NT2/D1 (cell line): ENCODE results near the gene ZFAND6.
"Not testable (repeated sequence)": the region's sequence is repeated elsewhere in the genome, so short reads cannot be mapped to it uniquely, and the experiment has no call there.

Experiments
- DNase-seq: peaks from one replicate; pipeline ENCODE4 v3.0.0-alpha.2; 2011; ENCODE audit warnings: low read depth, low spot score
- H3K27me3 ChIP-seq: 2 replicates; pipeline ENCODE4 v1.6.0; 2011; ENCODE audit warnings: mild to moderate bottlenecking; ENCODE audit not compliant: insufficient read length, insufficient read depth
- H3K36me3 ChIP-seq: 2 replicates; pipeline ENCODE4 v1.6.1; 2011; ENCODE audit warnings: mild to moderate bottlenecking, low read length, mixed read lengths; ENCODE audit not compliant: insufficient read depth, insufficient read length
- H3K4me1 ChIP-seq: 2 replicates; pipeline ENCODE4 v1.5.1; 2011; ENCODE audit not compliant: insufficient read depth, insufficient read length
- H3K4me3 ChIP-seq: 2 replicates; pipeline ENCODE4 v1.5.1; 2011; ENCODE audit warnings: low read depth; ENCODE audit not compliant: insufficient read length
- H3K9ac ChIP-seq: 2 replicates; pipeline ENCODE4 v1.6.0; 2011; ENCODE audit warnings: low read depth; ENCODE audit not compliant: insufficient read length
- H3K9me3 ChIP-seq: 2 replicates; pipeline ENCODE4 v1.5.1; 2011; ENCODE audit warnings: mild to moderate bottlenecking, low read length; ENCODE audit not compliant: insufficient read depth
- SUZ12 ChIP-seq: IDR thresholded peaks from 2 replicates; pipeline ENCODE4 v1.6.1; 2011; ENCODE audit not compliant: insufficient read length, insufficient read depth; ENCODE audit errors: extremely low read depth
- YY1 ChIP-seq: IDR thresholded peaks from 2 replicates; pipeline ENCODE4 v1.6.1; 2011; ENCODE audit not compliant: insufficient read length, insufficient read depth
- ZNF274 ChIP-seq: IDR thresholded peaks from 2 replicates; pipeline ENCODE4 v1.6.1; 2011; ENCODE audit warnings: mild to moderate bottlenecking, low read depth, low read length

The ZFAND6 gene

GRCh38 chr15:80034629-80035028 lies 24.8 kb upstream of the ZFAND6 start:
- Histone ChIP-seq H3K9ac (no peak overlapping the region), H3K9me3 (no peaks in the 10 kb centered on the region), H3K36me3 (no peaks in the 10 kb centered on the region), H3K27me3 (no peaks in the 10 kb centered on the region), H3K4me3 (no peak overlapping the region), H3K4me1 (peaks cover 10% of the 10 kb centered on the region)
- DNase-seq, result no peak
- TF ChIP-seq YY1 (no peak), SUZ12 (no peak), ZNF274 (no peak)

GRCh38 chr15:80036071-80036470 lies 23.4 kb upstream of the ZFAND6 start:
- TF ChIP-seq ZNF274, result no peak
- TF ChIP-seq SUZ12, result no peak
- no peak for TF ChIP-seq YY1
- DNase-seq, result no peak
- no peaks in the 10 kb centered on the region for H3K27me3 ChIP-seq

GRCh38 chr15:80041494-80042253 lies 17.8 kb upstream of the ZFAND6 start:
- Histone ChIP-seq H3K4me3 (no peak overlapping the region), H3K27me3 (no peaks in the 10 kb centered on the region), H3K36me3 (no peaks in the 10 kb centered on the region), H3K9me3 (no peaks in the 10 kb centered on the region), H3K4me1 (no peaks in the 10 kb centered on the region), H3K9ac (no peak overlapping the region)
- DNase-seq, result no peak
- TF ChIP-seq ZNF274 (no peak), YY1 (no peak), SUZ12 (no peak)

More at GRCh38 chr15:80036071-80036470, 23.4 kb upstream of the ZFAND6 start:
- H3K4me1 ChIP-seq, result peaks cover 10% of the 10 kb centered on the region
- H3K36me3 ChIP-seq, result no peaks in the 10 kb centered on the region
- no peak overlapping the region for H3K4me3 ChIP-seq
- H3K9me3 ChIP-seq, result no peaks in the 10 kb centered on the region
- no peak overlapping the region for H3K9ac ChIP-seq

- Histone ChIP-seq H3K4me1 (no peaks in the 10 kb centered on the region), H3K36me3 (no peaks in the 10 kb centered on the region), H3K9ac (no peak overlapping the region), H3K4me3 (no peak overlapping the region), H3K27me3 (no peaks in the 10 kb centered on the region), H3K9me3 (no peaks in the 10 kb centered on the region)
- DNase-seq, result no peak
- TF ChIP-seq YY1 (no peak), SUZ12 (no peak), ZNF274 (no peak)
Observed at GRCh38 chr15:80042568-80042967, 16.9 kb upstream of the ZFAND6 start.

- not testable (repeated sequence) for DNase-seq, H3K4me1 ChIP-seq, H3K27me3 ChIP-seq, H3K4me3 ChIP-seq, H3K9me3 ChIP-seq, H3K36me3 ChIP-seq, H3K9ac ChIP-seq
Observed at GRCh38 chr15:80045219-80045618, 14.3 kb upstream of the ZFAND6 start.

- no peak overlapping the region for H3K4me3 ChIP-seq
- no peaks in the 10 kb centered on the region for H3K27me3 ChIP-seq
- no peak overlapping the region for H3K9ac ChIP-seq
- H3K4me1 ChIP-seq, result no peaks in the 10 kb centered on the region
- H3K36me3 ChIP-seq, result no peaks in the 10 kb centered on the region
- no peaks in the 10 kb centered on the region for H3K9me3 ChIP-seq
- no peak for DNase-seq
- no peak for TF ChIP-seq SUZ12
- no peak for TF ChIP-seq YY1
- no peak for TF ChIP-seq ZNF274
Observed at GRCh38 chr15:80049046-80049445, 10.4 kb upstream of the ZFAND6 start.

- H3K27me3 ChIP-seq, result peaks cover 15% of the 10 kb centered on the region
- DNase-seq, result no peak
- no peaks in the 10 kb centered on the region for H3K9me3 ChIP-seq
- TF ChIP-seq ZNF274, result no peak
- no peak for TF ChIP-seq SUZ12
- no peak for TF ChIP-seq YY1
- no peaks in the 10 kb centered on the region for H3K36me3 ChIP-seq
- no peaks in the 10 kb centered on the region for H3K4me1 ChIP-seq
- no peak overlapping the region for H3K9ac ChIP-seq
- H3K4me3 ChIP-seq, result no peak overlapping the region
Observed at GRCh38 chr15:80052597-80053304, 6.7 kb upstream of the ZFAND6 start.
